GM19452 (cell line): ENCODE results near the gene EIF1AX.
A peak's percentile ranks its signal among the peaks of the same experiment; 100 is the strongest.
"Not testable (repeated sequence)": the region's sequence is repeated elsewhere in the genome, so short reads cannot be mapped to it uniquely, and the experiment has no call there.

ENCODE experiments used
- ATAC-seq: cut with Tn5 transposase; IDR thresholded peaks from one replicate; pipeline ENCODE4 v1.9.1; 2021; ENCODE audit not compliant: unreplicated experiment

The EIF1AX gene, protein sequence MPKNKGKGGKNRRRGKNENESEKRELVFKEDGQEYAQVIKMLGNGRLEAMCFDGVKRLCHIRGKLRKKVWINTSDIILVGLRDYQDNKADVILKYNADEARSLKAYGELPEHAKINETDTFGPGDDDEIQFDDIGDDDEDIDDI

DNA sequence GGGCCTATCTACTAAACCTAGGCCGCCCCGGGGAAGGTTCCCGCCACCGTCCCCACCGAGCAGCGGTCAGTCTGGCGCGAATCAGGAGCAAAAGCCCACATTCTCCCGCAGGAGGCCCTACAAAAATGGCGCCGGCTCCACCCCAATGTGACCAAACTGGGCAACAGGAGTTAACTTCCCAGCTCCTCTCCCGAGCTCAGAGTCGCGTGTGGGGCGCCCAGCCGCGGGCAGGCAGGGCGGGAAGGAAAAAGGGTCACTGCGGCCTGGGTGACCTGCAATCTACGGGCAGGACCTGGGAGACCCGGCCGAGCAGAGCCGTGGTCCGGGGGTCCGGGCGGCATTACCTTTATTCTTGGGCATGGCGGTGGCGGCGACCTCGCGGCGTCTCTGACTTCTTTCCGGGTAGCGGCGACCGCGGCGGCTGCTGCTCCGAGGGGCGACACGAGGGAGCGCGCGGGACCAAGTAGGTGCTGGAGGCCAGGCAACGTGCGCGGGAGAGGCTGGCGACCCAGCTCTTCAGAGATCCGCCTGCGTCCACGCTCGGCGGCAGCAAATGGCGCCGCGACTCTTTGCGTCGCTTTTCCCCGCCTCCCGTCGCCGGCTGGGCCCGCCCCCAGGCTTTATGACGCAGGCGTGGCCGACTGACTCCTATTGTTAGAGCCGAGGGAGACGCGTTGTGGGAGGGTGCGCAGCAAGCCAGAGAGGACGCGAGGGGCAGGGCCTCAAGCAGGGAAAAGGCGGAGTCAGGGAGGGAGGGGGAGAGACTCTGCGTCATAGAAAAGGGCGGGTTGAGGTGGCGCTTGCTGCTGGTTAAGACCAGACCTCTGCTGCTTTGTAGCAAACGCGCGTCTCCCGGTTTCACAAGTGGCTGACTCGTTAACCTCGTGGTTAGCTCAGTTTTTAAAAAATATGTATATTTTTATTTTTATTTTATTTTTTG is at the start of gene EIF1AX:
TSS of gene EIF1AX (minus strand) at position 558 of the 940 bp plus-strand sequence. CDS start at position 360, 198 bp downstream.
- peak; percentile 99 for ATAC-seq

DNA sequence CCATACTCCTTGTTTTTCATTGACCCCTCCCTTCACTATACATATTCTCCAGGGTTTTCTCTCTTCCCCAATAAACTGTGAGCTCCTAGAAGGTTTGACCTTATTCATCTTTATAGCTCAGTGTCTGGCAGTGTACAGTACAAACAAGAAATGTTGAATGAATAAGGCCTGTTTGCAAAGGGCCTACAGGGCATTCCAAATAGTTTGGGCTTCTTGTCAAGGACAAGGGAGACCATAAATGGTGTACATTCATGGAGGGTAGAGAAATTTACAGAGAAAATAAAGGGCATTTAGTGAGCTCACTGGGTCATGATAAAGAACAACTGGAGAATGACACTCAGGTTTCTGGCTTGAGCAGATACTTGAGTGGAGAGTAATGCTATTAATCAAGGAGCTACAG is 47.5 kb upstream of the EIF1AX start:
- ATAC-seq = no peak

DNA sequence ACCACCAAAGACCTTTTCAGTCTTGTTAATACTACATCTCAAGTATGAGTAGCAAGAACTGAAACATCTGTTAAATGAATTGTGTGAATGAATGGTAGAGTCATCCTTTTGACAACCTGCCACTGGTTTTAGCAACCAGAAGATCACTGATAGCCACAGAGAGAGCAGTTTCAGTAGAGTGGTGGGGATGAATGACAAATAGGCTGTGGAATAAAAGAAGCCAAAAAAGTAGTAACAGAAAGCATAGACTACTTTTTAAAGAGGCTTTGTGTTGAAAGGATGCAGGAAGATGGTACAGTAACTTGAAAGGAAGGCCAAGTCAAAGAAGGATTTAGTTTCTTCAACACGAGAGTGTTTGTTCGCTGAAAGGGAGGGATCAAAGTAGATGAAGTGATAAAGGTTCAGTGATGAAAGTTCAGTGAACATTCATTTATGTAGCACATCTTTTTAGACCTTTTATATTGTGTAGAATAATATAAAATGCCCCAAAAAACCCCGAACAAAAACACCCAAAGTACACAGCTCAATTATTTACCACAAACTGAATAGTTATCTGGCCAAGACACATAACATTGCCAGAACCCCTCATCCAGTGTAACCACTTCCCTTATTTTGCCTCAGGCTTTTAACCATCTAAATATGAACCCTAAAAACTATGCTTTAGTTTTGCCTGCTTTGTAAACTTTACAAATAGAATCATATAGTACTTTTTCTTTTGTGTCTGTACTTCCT is 40.1 kb upstream of the EIF1AX start:
- ATAC-seq = no peak

DNA sequence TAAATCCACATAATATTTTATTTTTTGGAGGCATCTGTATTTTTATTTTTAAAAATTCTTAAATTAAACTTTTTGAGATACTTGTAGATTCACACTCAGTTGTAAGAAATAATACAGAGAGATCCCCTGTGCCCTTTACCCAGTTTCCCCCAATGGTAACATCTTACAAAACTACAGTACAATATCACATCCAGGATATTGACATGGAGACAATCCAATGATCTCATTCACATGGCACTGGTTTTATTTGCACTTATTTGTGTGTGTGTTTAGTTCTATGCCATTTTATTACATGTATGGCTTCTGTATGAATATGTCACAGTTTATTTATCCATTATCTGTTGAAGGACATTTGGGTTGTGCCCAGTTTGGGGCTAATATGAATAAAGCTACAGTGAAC is 35.5 kb upstream of the EIF1AX start:
- no peak for ATAC-seq

DNA sequence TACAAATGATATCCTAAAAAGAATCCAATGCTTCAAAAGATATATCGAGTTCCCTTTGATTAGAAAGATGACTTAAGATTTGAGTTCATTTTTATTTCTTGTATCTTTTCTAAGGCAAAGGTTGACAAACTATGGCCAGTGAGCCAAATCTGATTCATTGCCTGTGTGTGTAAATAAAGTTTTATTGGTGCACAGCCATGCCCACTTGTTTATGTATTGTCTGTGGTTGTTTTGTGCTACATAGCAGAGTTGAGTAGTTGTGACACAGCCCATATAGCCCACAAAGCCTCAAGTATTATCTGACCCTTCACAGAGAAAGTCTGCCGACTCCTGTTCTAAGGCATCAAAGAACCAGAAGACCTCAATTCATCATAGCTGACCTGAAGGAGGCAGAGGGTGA is 32.2 kb upstream of the EIF1AX start:
- ATAC-seq = no peak

DNA sequence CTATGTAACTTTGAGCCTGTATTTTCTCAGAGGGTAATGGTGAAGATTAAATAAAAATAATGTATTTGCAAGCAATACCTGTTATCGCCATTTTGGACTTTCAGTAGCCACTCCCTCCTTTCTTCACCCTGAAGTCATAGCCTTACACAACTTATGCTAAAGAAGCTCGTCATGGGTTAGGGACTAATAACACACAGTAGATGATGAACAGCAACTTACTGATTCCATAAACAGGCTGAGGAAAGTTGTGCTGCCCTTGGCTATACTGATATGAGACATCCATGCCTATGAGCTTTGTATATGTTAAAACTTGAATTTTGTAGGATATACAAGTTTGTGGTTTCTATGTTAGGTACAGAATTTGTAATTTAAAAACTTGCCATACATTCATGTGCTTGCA is 31.7 kb upstream of the EIF1AX start:
- no peak for ATAC-seq

DNA sequence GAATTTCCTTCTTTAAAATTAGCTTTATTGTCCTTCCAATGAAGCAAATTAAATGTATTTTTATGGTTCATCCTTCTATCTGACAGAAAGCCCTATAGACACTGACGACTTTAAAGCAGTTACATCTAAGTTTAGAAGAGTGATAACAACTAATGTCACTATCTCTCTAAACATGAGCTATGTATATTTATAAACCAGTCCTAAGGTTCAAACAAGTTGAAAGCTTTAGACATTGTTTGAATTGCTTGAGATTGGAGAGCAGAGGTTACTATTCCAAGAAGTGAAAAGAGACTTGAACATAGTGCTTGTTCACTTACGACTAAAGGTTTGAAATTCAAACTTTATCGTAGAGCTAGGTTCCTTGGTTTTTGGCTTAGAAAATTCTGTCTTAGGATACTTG is 30.2 kb upstream of the EIF1AX start:
- no peak for ATAC-seq

DNA sequence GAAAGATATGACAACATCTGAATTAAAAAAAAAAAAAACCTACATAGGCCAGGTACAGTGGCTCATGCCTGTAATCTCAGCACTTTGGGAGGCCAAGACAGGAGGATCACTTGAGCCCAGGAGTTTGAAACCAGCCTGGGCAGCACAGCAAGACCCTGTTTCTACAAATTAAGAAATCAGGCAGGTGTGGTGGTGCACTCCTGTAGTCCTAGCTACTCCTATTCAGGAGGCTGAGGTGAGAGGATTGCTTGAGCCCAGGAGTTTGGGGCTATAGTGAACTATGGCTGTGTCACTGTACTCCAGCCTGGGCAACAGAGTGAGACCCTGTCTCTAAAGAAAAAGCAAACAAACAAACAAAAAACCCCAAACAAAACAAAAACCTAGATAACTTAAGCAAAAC is 20.9 kb upstream of the EIF1AX start:
- not testable (repeated sequence) for ATAC-seq

DNA sequence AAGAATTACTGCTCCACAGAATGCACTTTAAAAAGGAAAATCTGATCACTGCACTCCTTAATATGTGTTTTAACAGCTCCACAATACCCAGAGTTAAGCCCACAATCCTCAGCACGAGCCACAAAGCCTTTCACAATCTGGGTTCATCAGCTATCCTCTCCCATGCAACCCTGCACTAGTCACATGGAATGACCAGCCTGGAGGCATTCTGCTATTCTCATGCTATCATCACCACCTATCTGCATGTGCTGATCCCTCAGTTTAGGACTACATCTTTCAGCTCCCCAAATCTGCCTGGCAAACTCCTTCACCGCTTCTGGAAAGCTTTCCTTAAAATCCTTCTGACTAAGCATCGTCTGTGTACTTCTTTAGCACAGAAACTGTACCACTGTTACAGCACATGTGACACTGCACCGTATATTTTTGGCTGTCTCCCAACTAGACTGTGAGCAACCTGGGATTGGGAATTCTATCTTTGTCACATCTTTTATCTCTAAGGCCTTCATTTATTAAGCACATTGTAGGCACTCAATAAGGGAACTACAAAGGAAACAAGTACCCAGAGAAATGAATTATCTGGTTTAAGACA is 18.3 kb upstream of the EIF1AX start:
- ATAC-seq = no peak

DNA sequence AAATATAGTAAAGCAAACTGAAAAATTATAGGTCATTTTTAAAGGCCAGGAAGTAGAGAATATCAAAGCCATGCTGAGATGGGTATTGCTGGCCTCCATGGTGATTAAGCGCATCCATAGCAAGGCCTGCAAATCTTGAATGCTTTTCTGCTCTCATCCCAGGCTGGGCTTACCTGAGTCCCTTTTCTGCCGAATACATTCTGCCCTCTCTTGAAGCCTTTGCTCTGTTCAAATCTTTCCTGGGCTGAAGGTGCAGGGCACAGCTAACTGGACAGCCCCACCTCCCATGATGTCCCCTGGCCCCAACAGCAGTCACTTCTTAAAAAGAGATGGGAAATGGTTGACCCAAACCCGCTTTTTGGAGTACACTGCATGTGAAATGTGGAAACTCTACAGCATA is 10.1 kb upstream of the EIF1AX start:
- no peak for ATAC-seq

DNA sequence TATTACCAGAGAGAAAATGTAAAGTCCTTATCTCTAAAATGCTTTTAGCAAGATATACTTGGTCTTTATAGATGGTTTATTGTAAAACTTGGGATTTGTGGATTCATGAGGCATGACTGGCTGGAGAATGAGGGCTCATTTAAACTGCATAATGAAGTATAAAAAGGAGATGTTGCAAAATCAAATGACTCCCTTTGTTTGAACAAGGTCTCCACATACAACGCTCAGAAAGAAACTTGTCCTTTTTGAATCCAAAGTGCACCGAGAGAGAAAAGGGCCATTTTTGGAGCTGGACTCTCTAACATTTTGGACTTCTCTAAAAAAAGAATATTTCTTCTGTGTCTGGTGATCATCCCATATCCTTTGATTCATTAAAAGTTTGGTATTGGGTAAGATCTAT is 7.7 kb upstream of the EIF1AX start:
- no peak for ATAC-seq

DNA sequence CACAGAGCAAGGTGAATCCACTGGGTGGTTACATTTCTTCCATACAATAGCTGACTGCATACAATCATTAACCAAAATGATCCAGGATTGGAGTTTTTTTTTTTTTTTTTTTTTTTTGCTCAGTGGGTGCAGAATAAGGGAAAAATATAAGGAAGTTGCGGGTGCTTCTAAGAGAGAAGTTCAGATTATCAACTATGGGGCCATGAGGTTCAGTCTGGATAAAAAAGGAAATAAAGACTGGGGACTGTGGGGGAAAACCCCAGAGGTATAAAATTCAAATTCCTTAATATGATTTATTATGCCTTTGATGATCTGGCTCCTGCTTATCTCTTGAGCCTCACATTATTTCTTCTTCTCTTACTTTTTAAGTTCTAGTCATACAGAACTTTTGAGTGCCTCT is 5.9 kb upstream of the EIF1AX start:
- ATAC-seq = no peak

DNA sequence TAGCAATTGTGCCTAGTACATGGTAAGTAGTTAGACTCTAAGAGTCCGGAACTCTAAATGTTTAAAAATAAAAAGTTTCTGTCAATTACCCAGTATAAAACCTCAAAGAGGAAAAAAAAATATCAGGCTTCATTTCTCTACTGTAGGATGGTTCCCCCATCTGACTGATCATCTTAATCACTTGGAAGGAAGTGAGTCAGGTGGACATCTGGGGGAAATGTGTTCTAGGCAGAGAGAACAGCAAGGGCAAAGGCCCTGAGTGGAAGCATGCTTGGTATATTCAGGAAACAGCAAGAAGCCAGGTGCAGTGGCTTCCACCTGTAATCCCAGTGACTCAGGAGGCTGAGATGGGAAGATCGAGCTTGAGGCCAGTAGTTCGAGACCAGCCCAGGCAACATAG is 2.9 kb upstream of the EIF1AX start:
- ATAC-seq = no peak

DNA sequence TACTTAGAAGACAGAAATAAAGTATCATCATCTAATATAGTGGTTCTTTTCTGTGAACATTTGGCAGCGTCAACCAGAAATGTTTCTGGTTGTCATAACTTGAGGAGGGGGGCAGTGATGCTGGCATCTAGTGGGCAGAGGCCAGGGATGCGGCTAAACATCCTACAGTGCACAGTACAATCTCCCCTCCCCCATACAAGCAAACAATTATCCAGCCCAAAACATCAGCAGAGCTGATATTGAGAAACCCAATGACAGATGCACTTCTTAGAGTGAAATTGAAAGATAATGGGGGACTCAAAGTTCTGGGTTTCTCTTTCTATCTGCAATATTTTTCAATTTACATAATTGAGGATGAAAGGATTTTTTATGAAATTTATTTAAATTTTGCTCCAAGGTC is 1.9 kb upstream of the EIF1AX start:
- ATAC-seq = no peak

DNA sequence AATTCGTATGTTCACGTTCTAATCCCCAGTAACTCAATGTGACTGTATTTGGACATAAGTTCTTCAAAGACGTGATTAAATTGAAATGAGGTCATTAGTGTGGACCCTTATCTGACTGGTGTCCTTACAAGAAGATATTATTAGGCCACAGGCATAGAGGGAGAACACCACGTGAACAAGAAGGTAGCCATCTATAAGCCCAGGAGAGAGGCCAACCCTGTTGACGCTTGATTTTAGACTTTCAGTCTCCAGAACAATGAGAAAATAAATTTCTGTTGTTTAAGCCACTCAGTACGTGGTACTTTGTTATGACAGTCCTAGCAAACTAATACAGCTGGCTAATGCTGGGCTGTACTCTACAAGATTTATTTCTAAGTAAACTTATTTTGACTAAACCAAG is 1.5 kb upstream of the EIF1AX start:
- no peak for ATAC-seq

DNA sequence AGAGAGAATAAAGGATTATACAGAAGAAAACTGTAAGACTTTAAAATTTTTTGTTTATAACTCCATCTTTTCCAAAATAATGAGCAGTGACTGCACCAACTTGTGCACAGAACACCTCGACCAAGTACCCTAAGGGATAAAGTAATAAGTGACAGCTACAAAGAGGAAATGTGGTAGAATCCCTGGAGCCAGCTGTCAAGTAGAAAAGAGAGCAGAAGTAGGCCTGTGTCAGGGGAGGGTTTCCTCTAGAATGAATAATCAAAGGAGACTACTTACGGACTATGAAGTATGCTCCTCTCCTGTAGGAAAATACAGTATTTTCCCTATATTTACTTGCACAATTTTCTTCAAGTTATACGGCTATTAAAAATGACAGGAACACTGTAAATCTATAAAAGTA is 1.2 kb downstream of the EIF1AX start:
- no peak for ATAC-seq

DNA sequence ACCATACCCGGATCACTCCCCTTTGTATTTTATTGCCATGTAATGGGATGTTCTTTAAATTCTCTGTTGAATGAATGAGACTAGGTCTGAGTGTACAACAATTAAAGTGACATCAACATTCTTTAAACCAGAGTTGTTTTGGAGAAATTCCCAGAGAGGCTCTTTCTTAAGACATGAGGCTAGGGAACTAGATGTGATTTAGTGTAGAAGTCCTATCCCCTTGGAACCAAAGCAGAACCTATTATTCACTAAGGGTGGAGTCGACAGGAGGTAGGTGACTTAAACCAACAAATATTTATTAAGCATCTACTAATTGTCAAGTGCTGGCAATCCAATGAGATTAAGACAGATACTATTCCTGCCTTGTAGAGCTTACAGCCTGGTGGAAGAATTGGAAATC is 1.7 kb downstream of the EIF1AX start:
- ATAC-seq = no peak

DNA sequence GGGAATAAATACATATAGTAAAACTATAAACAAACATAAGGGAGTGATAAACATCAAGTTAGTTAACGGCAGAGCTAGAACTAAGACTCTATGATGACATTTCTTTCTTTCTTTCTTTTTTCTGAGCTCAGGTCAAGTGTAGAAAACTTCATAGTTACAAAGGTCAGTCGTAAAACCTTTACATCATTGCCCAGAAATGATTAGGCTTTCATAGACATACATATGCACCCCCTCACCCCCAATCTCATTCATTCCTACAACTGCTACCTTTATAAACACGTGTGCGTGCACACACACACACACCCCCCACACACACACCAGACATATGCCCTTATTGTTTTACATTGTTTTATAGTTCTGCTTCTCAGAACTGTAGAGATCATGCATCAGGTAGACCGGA is 5.7 kb downstream of the EIF1AX start:
- no peak for ATAC-seq

DNA sequence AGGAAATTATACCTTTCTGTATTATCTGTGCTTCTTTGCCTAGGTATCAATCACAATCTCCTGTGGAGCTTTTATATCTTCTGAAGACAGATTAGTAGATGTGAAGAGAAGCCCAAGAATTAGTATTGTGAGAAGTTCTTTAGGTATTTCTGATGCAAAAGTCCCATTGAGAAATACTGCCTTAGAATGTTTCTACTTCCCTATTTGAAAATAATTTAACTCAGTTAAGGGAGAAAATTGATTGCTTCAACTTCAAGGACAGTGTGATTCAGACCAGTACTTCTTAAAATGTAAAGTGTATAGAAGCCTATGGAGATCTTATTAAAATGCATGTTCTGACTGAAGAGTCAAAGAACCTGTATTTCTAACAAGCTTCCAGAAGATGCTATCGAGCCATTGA is 9.0 kb downstream of the EIF1AX start:
- no peak for ATAC-seq

DNA sequence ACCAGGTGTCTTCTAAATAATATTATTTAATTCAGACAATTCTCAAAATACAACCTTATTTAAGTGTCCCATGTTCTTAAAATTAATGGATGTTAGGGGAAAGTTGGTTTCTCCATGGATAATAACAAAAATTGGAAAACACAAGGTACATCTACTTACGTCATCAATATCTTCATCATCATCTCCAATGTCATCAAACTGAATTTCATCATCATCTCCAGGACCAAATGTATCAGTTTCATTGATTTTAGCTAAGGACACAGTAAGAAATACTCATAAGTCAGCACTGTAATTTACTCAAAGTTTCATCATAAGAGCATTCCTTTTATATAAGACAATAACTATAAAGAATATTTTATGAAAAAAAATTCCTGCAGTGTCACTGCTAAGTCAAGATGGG is 11.3 kb downstream of the EIF1AX start:
- ATAC-seq = no peak

DNA sequence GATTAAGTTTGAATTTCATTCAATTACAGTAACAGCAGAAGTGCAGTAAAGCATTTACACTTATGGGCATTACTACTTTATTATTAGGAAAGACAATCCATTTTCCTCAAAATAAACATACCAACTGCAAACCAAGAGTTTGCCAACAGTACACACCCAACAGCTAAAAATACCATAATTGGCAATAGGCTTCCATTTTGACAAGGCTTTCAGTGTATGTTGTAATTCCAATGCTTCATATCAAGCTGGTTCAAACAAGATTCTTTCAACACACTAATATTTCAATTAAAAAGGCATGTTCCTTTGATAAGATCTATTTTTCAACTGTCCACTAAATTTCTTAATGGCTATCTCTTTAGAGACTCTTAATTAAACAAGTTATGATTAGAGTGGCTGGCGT is 12.1 kb downstream of the EIF1AX start:
- no peak for ATAC-seq

DNA sequence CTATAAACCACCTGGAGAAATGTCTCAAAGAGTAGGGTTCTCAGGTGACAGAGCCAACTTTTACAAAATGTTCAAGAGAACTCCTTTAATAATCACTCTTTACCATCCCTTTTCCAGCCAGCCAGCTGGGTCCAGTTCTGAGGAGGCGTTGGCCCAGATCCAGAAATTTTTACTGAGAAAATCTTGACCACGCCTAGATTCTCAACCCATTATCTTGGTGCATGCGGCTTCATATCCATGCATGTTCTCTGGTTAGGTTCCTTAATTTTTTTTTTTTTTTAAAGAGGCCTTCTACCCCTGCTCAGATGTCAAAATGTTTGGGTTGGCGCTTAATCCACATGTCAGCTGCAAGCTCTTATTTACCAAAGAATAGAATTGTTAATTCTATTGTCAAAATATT is 13.0 kb downstream of the EIF1AX start:
- ATAC-seq = no peak
